H1 (cell line): ENCODE results near the gene PPP2R3C. TPM values are rescaled to one million over a fixed set of nuclear protein-coding genes. Genes with fewer than 3 reads are reported as not detected.

Experiments
- CTCF ChIA-PET: fragments of 300-600 bp; sonication (Branson Sonifier 250); formaldehyde crosslinking; loops from one replicate; lab custom pipeline; 2021; ENCODE audit not compliant: partially characterized antibody; lab: Charles Lee
- POLR2A ChIA-PET: fragments of 300-600 bp; sonication (Branson Sonifier 250); formaldehyde crosslinking; loops from one replicate; lab custom pipeline; 2021; ENCODE audit warnings: inconsistent platforms; ENCODE audit not compliant: partially characterized antibody; lab: Charles Lee
- DNase-seq, 2 experiments: peaks; one replicate each; pipeline versions ENCODE4 v3.0.0 to v3.0.0-alpha.2; 2010 to 2022; ENCODE audit warnings: low spot score in 2 of 2, low read depth in 1 of 2, mixed read lengths in 1 of 2
- FAIRE-seq: peaks from 2 replicates; lab custom pipeline; 2011; peaks lifted over from hg19 to GRCh38; lab: Jason Lieb, UNC
- H2AFZ ChIP-seq: 2 replicates; pipeline ENCODE4 v1.8.1; 2012; ENCODE audit warnings: low read length, inconsistent platforms
- H2AK5ac ChIP-seq: 2 replicates; pipeline ENCODE4 v1.6.1; 2013; ENCODE audit warnings: low read depth, low read length
- H2BK120ac ChIP-seq: replicated peaks from 2 replicates; pipeline ENCODE3; 2013; ENCODE audit warnings: low read depth, low read length, inconsistent platforms
- H2BK12ac ChIP-seq: 2 replicates; pipeline ENCODE4 v1.6.1; 2013; ENCODE audit warnings: low read depth, low read length
- H2BK15ac ChIP-seq: 2 replicates; pipeline ENCODE4 v1.6.1; 2013; ENCODE audit warnings: low read length
- H2BK20ac ChIP-seq: 2 replicates; pipeline ENCODE4 v1.6.1; 2013; ENCODE audit warnings: low read length
- H2BK5ac ChIP-seq: 2 replicates; pipeline ENCODE4 v1.6.1; 2013; ENCODE audit warnings: low read depth, low read length
- H3K14ac ChIP-seq: 2 replicates; pipeline ENCODE4 v1.6.1; 2013; ENCODE audit warnings: inconsistent platforms; ENCODE audit not compliant: insufficient read length
- H3K18ac ChIP-seq: 2 replicates; pipeline ENCODE4 v1.6.1; 2013; ENCODE audit warnings: low read length; ENCODE audit errors: extremely low read depth
- H3K23ac ChIP-seq: 2 replicates; pipeline ENCODE4 v1.6.1; 2013; ENCODE audit warnings: inconsistent platforms; ENCODE audit not compliant: insufficient read length
- H3K23me2 ChIP-seq: 2 replicates; pipeline ENCODE4 v1.6.1; 2013; ENCODE audit warnings: low read depth, low read length
- H3K27ac ChIP-seq: 2 replicates; pipeline ENCODE4 v1.6.1; 2011; ENCODE audit warnings: low read depth, low read length, inconsistent platforms
- H3K27me3 ChIP-seq, 4 experiments: replicated peaks in 1 of 4; 1 replicate in 1 of 4; 2 replicates in 3 of 4; pipeline versions ENCODE4 v1.6.1 to v1.8.1; 2011 to 2013; ENCODE audit warnings: low read length in 3 of 4, mild to moderate bottlenecking in 3 of 4, inconsistent platforms in 2 of 4, mixed read lengths in 2 of 4, moderate library complexity in 1 of 4; ENCODE audit not compliant: control insufficient read depth in 3 of 4, insufficient read depth in 3 of 4; ENCODE audit errors: extremely low read depth in 1 of 4
- H3K36me3 ChIP-seq, 4 experiments: 2 replicates each; pipeline versions ENCODE4 v1.6.1 to v1.8.1; 2011 to 2013; ENCODE audit warnings: mild to moderate bottlenecking in 4 of 4, low read length in 3 of 4, moderate library complexity in 2 of 4, control low read depth in 1 of 4, inconsistent platforms in 1 of 4; ENCODE audit not compliant: insufficient read depth in 4 of 4, control insufficient read depth in 2 of 4
- H3K4ac ChIP-seq: replicated peaks from 2 replicates; pipeline ENCODE3; 2013; ENCODE audit warnings: low read length, low read depth, mixed read lengths, inconsistent platforms; ENCODE audit not compliant: insufficient read length
- H3K4me1 ChIP-seq, 4 experiments: replicated peaks in 1 of 4; 1 replicate in 1 of 4; 2 replicates in 3 of 4; pipeline versions ENCODE4 v1.6.1 to v1.8.1; 2011 to 2013; ENCODE audit warnings: low read length in 3 of 4, inconsistent platforms in 2 of 4, mixed read lengths in 1 of 4; ENCODE audit not compliant: insufficient read depth in 4 of 4, control insufficient read depth in 3 of 4
- H3K4me2 ChIP-seq, 2 experiments: 2 replicates each; pipeline versions ENCODE4 v1.6.1 to v1.8.1; 2011 to 2013; ENCODE audit warnings: low read depth in 2 of 2, low read length in 2 of 2, control low read depth in 1 of 2, inconsistent platforms in 1 of 2, mild to moderate bottlenecking in 1 of 2; ENCODE audit not compliant: insufficient read depth in 1 of 2
- H3K4me3 ChIP-seq, 4 experiments: fragments of 200-600, 300-600 bp in 1 of 4; sonication (generic), shearing (Covaris generic), sonication (Bioruptor Twin) in 1 of 4; 2 replicates each; pipeline versions ENCODE4 v1.5.1 to v1.8.1; 2011 to 2016; ENCODE audit warnings: low read length in 4 of 4, low read depth in 3 of 4, control low read depth in 2 of 4, inconsistent platforms in 2 of 4, mild to moderate bottlenecking in 2 of 4, mixed read lengths in 1 of 4, moderate library complexity in 1 of 4; ENCODE audit not compliant: insufficient read depth in 2 of 4; ENCODE audit errors: extremely low read depth in 1 of 4
- H3K56ac ChIP-seq: replicated peaks from 2 replicates; pipeline ENCODE3; 2013; ENCODE audit warnings: low read depth, mild to moderate bottlenecking, mixed read lengths, low read length, inconsistent platforms; ENCODE audit not compliant: insufficient read length
- H3K79me1 ChIP-seq: 2 replicates; pipeline ENCODE4 v1.6.1; 2013; ENCODE audit warnings: low read depth, low read length, control low read depth
- H3K79me2 ChIP-seq, 2 experiments: 2 replicates each; pipeline versions ENCODE4 v1.6.1 to v1.8.1; 2012 to 2013; ENCODE audit warnings: low read length in 2 of 2, mild to moderate bottlenecking in 2 of 2, inconsistent platforms in 1 of 2; ENCODE audit not compliant: insufficient read depth in 2 of 2, control insufficient read depth in 1 of 2
- H3K9ac ChIP-seq, 4 experiments: replicated peaks in 1 of 4; 1 replicate in 1 of 4; 2 replicates in 3 of 4; pipeline versions ENCODE4 v1.6.1 to v1.8.1; 2011 to 2013; ENCODE audit warnings: low read depth in 3 of 4, low read length in 3 of 4, control low read depth in 2 of 4, mild to moderate bottlenecking in 2 of 4, moderate library complexity in 2 of 4, inconsistent platforms in 1 of 4; ENCODE audit errors: extremely low read depth in 1 of 4
- H3K9me3 ChIP-seq, 2 experiments: 2 replicates each; pipeline versions ENCODE4 v1.6.1 to v1.8.1; 2012 to 2013; ENCODE audit warnings: mild to moderate bottlenecking in 2 of 2, moderate library complexity in 2 of 2, control low read depth in 1 of 2, inconsistent platforms in 1 of 2, low read depth in 1 of 2, low read length in 1 of 2, mixed read lengths in 1 of 2; ENCODE audit not compliant: insufficient read depth in 2 of 2
- H4K20me1 ChIP-seq, 2 experiments: replicated peaks in 1 of 2; 2 replicates each; pipeline versions ENCODE3 to v1.8.1; 2011 to 2013; ENCODE audit warnings: inconsistent platforms in 2 of 2, low read length in 2 of 2, mild to moderate bottlenecking in 1 of 2; ENCODE audit not compliant: insufficient read depth in 2 of 2, control insufficient read depth in 1 of 2
- H4K5ac ChIP-seq: 2 replicates; pipeline ENCODE4 v1.6.1; 2013; ENCODE audit warnings: low read length, low read depth, mixed read lengths, inconsistent platforms; ENCODE audit not compliant: insufficient read length
- H4K8ac ChIP-seq: 2 replicates; pipeline ENCODE4 v1.8.0; 2013; ENCODE audit warnings: mild to moderate bottlenecking, moderate library complexity, low read length, inconsistent platforms; ENCODE audit not compliant: insufficient read depth; ENCODE audit errors: extremely low read depth
- H4K91ac ChIP-seq: replicated peaks from 2 replicates; pipeline ENCODE3; 2013; ENCODE audit warnings: low read length, mixed read lengths, inconsistent platforms; ENCODE audit not compliant: insufficient read length
- ASH2L ChIP-seq: fragments of 200-600, 300-600 bp; sonication (generic); IDR thresholded peaks from one replicate; pipeline ENCODE4 v1.7.1; 2017; ENCODE audit warnings: low read length
- CHD1 ChIP-seq: IDR thresholded peaks from 2 replicates; pipeline ENCODE4 v1.6.1; 2012; ENCODE audit warnings: low read depth, low read length, improper control_type of control experiment
- POLR2A ChIP-seq, 2 experiments: IDR thresholded peaks; 1 replicate in 1 of 2; 2 replicates in 1 of 2; pipeline ENCODE4 v1.6.1; 2011; ENCODE audit warnings: low read depth in 2 of 2, low read length in 2 of 2, mild to moderate bottlenecking in 2 of 2; ENCODE audit errors: control extremely low read depth in 1 of 2
- RBBP5 ChIP-seq: IDR thresholded peaks from 2 replicates; pipeline ENCODE4 v1.7.1; 2012; ENCODE audit warnings: low read depth, mild to moderate bottlenecking, inconsistent platforms, low read length, moderate library complexity, borderline replicate concordance
- RNF2 ChIP-seq: fragments of 200-900, 300-1000 bp; sonication (generic); IDR thresholded peaks from 2 replicates; pipeline ENCODE4 v1.7.1; 2016; ENCODE audit warnings: borderline replicate concordance, low read depth, mild to moderate bottlenecking, antibody characterized with exemption, low read length; ENCODE audit not compliant: poor library complexity, severe bottlenecking; ENCODE audit errors: missing control alignments
- SAP30 ChIP-seq: fragments of 300-600 bp; sonication (generic); IDR thresholded peaks from 2 replicates; pipeline ENCODE4 v1.7.1; 2012; ENCODE audit warnings: low read length, moderate library complexity, mild to moderate bottlenecking, inconsistent platforms; ENCODE audit not compliant: insufficient read depth, insufficient replicate concordance
- SP2 ChIP-seq: IDR thresholded peaks from 2 replicates; pipeline ENCODE4 v1.6.1; 2012; ENCODE audit warnings: mild to moderate bottlenecking, low read length, inconsistent platforms
- TBP ChIP-seq: IDR thresholded peaks from 2 replicates; pipeline ENCODE4 v1.6.1; 2011; ENCODE audit warnings: low read depth, low read length, improper control_type of control experiment
- USF2 ChIP-seq: IDR thresholded peaks from 2 replicates; pipeline ENCODE4 v1.6.1; 2011; ENCODE audit warnings: low read length, improper control_type of control experiment
- WGBS, 2 experiments: shearing (Covaris generic) in 1 of 2; methylation state at CpG; one replicate each; pipeline versions ENCODE4 v1.1.6 to v1.1.7; 2013 to 2015; ENCODE audit warnings: low lambda C conversion rate in 2 of 2, mixed read lengths in 2 of 2, inconsistent platforms in 1 of 2, low coverage in 1 of 2, missing lambda C conversion rate in 1 of 2; ENCODE audit not compliant: insufficient replicate concordance in 2 of 2, insufficient coverage in 1 of 2, insufficient read length in 1 of 2; ENCODE audit errors: extremely low coverage in 1 of 2, missing lambda C conversion rate in 1 of 2; 5-methylcytosine and 5-hydroxymethylcytosine counted together
- polyA plus RNA-seq, 7 experiments: library from polyadenylated mRNA; depleted of rRNA in 3 of 7; stranded (reverse) in 5 of 7; unstranded in 2 of 7; fragments of >200 nt in 5 of 7; fragments of 200-250 nt in 2 of 7; gene quantifications; 1 replicate in 5 of 7; 2 replicates in 1 of 7; 4 replicates in 1 of 7; pipeline versions ENCODE4 v1.2.1 to v1.2.3, GENCODE V29; 2011 to 2013; ENCODE audit warnings: missing spikeins in 2 of 7, mixed read lengths in 2 of 7
- total RNA-seq: library from RNA; stranded (reverse); fragmentation: NEBNext Ultra II Directional; extraction: Animal tissue kit (Norgen Biotek cat#: 25700); gene quantifications from 2 replicates; pipeline ENCODE4 v1.2.1, GENCODE V29; 2021

PPP2R3C gene
- total and polyA plus RNA-seq, 2 of the 8 experiments (the other 6 are each of a cell fraction or from before 2014, with no cell fraction given), result 7.1 to 26.7 TPM

GRCh38 chr14:35112641-35113040 lies 9.1 kb downstream of the PPP2R3C start:
- Histone ChIP-seq H2BK20ac (no peak overlapping the region), H3K4ac (no peak overlapping the region), H2BK120ac (no peak overlapping the region), H3K4me2 (no peak overlapping the region), H3K18ac (no peak overlapping the region), H2BK5ac (no peak overlapping the region), H4K20me1 (no peaks in the 10 kb centered on the region), H2BK12ac (no peak overlapping the region), H3K9me3 (peaks cover 0 to 9% of the 10 kb centered on the region in 2 experiments; a peak in 2 of 4 replicates), H3K9ac (no peak overlapping the region), H3K14ac (no peak overlapping the region), H3K36me3 (peaks cover 4 to 27% (median 11%) of the 10 kb centered on the region in 4 experiments; a peak in 7 of 8 replicates), H3K4me3 (no peak overlapping the region), H4K5ac (no peak overlapping the region), H3K23ac (no peak overlapping the region), H4K91ac (no peak overlapping the region), H4K8ac (no peak overlapping the region), H3K79me1 (peaks cover 3% of the 10 kb centered on the region), H3K4me1 (peaks cover 0 to 3% (median 0%) of the 10 kb centered on the region in 4 experiments; a peak in 1 of 7 replicates), H3K23me2 (peaks cover 2% of the 10 kb centered on the region; the same call in 1 of the 2 replicates), H2AFZ (no peak overlapping the region), H3K79me2 (no peaks in the 10 kb centered on the region), H3K56ac (no peak overlapping the region), H2BK15ac (no peak overlapping the region), H3K27ac (no peak overlapping the region), H2AK5ac (no peak overlapping the region), H3K27me3 (no peaks in the 10 kb centered on the region)
- FAIRE-seq (no peak), DNase-seq (no peak)
- CTCF ChIA-PET, result no interaction called here
- 52% methylated on average over 2 of the region's 2 CpGs; no CpG with 5 or more reads in 1 of the 2 experiments for WGBS, 2 experiments
- POLR2A ChIA-PET, result interaction anchor here (0.9 to 2.6 kb wide), 3 partner anchors 8 to 13 kb away, joined by 3 to 13 read pairs (median 5); partner anchors contain the start of genes PPP2R3C and PRORP
- TF ChIP-seq SP2, result no peak
- no peak for TF ChIP-seq POLR2A (IDR thresholded peaks at IDR 0.05; ENCODE audit: control extremely low read depth in 1 of 2, low read depth in 2 of 2, low read length in 2 of 2)
- no peak for TF ChIP-seq SAP30
- TF ChIP-seq RNF2, result no peak
- TF ChIP-seq CHD1, result no peak
- no peak for TF ChIP-seq TBP
- TF ChIP-seq RBBP5, result no peak
- TF ChIP-seq ASH2L, result no peak
- TF ChIP-seq USF2, result no peak
